Kidney epithelial cell (primary cell): ENCODE measurements around the gene MBNL1. TPM values are rescaled to one million over a fixed set of nuclear protein-coding genes. Genes with fewer than 3 reads are reported as not detected.

Source experiments
- DNase-seq: peaks from one replicate; pipeline ENCODE4 v3.0.0-alpha.2; 2010; ENCODE audit warnings: low read depth
- H3K27me3 ChIP-seq: 2 replicates; pipeline ENCODE4 v1.6.0; 2011; ENCODE audit warnings: low read length; ENCODE audit not compliant: control insufficient read depth, insufficient read depth
- H3K36me3 ChIP-seq: 2 replicates; pipeline ENCODE4 v1.5.1; 2011; ENCODE audit warnings: low read length; ENCODE audit not compliant: control insufficient read depth, insufficient read depth
- H3K4me3 ChIP-seq: 2 replicates; pipeline ENCODE4 v1.5.1; 2011; ENCODE audit warnings: low read depth, mild to moderate bottlenecking, control low read depth, low read length
- CTCF ChIP-seq: IDR thresholded peaks from 2 replicates; pipeline ENCODE4 v1.5.1; 2011; ENCODE audit warnings: mild to moderate bottlenecking, moderate library complexity, low read length, control low read depth, inconsistent platforms; ENCODE audit not compliant: insufficient read depth, poor library complexity, severe bottlenecking
- total RNA-seq: library from RNA; depleted of rRNA; stranded (reverse); fragments of >200 nt; gene quantifications from 2 replicates; pipeline ENCODE4 v1.2.3, GENCODE V29; 2015

MBNL1 gene
- total RNA-seq, 1 donor from 2014 or later = 47.5 TPM

GRCh38 chr3:152244517-152244888, 24.2 kb upstream of the MBNL1 start:
- DNase-seq = no peak
- TF ChIP-seq CTCF = no peak
- Histone ChIP-seq H3K36me3 (no peaks in the 10 kb centered on the region), H3K27me3 (no peaks in the 10 kb centered on the region), H3K4me3 (no peak overlapping the region)

GRCh38 chr3:152245498-152246170, 23.1 kb upstream of the MBNL1 start:
- Histone ChIP-seq H3K36me3 (no peaks in the 10 kb centered on the region), H3K4me3 (no peak overlapping the region), H3K27me3 (no peaks in the 10 kb centered on the region)
- DNase-seq = no peak
- no peak for TF ChIP-seq CTCF

GRCh38 chr3:152251916-152252315, 16.8 kb upstream of the MBNL1 start:
- no peaks in the 10 kb centered on the region for H3K27me3 ChIP-seq
- DNase-seq = no peak
- H3K36me3 ChIP-seq = no peaks in the 10 kb centered on the region
- no peak overlapping the region for H3K4me3 ChIP-seq
- no peak for TF ChIP-seq CTCF

GRCh38 chr3:152252755-152253154, 16.0 kb upstream of the MBNL1 start:
- no peak for DNase-seq
- TF ChIP-seq CTCF = no peak
- Histone ChIP-seq H3K4me3 (no peak overlapping the region), H3K27me3 (no peaks in the 10 kb centered on the region), H3K36me3 (no peaks in the 10 kb centered on the region)

- no peak for TF ChIP-seq CTCF
- no peaks in the 10 kb centered on the region for H3K27me3 ChIP-seq
- no peak overlapping the region for H3K4me3 ChIP-seq
- DNase-seq = no peak
- no peaks in the 10 kb centered on the region for H3K36me3 ChIP-seq
These were observed 15.2 kb upstream of the MBNL1 start for GRCh38 chr3:152253514-152253913.

- no peak for DNase-seq
- no peak for TF ChIP-seq CTCF
- no peak overlapping the region for H3K4me3 ChIP-seq
- no peaks in the 10 kb centered on the region for H3K27me3 ChIP-seq
- no peaks in the 10 kb centered on the region for H3K36me3 ChIP-seq
These were observed 14.7 kb upstream of the MBNL1 start for GRCh38 chr3:152254041-152254440.
